HEK293T (cell line): ENCODE data around the gene RPP38.

Source experiments
- ARNT ChIP-seq: fragments of 450-650 bp; IDR thresholded peaks from 2 replicates; pipeline ENCODE4 v1.6.1; 2017; ENCODE audit warnings: mild to moderate bottlenecking
- BHLHE40 ChIP-seq: fragments of 450-650 bp; IDR thresholded peaks from 2 replicates; pipeline ENCODE4 v1.6.1; 2016; ENCODE audit warnings: mild to moderate bottlenecking, moderate library complexity, borderline replicate concordance
- CTBP1 ChIP-seq: fragments of 450-650 bp; IDR thresholded peaks from 2 replicates; pipeline ENCODE4 v1.6.1; 2016; ENCODE audit warnings: borderline replicate concordance
- ELF4 ChIP-seq: fragments of 450-650 bp; IDR thresholded peaks from 2 replicates; pipeline ENCODE4 v1.6.1; 2017; ENCODE audit warnings: antibody characterized with exemption
- FOXK2 ChIP-seq: fragments of 450-650 bp; IDR thresholded peaks from 2 replicates; pipeline ENCODE4 v1.6.1; 2016; ENCODE audit warnings: mild to moderate bottlenecking
- FOXM1 ChIP-seq: fragments of 450-650 bp; IDR thresholded peaks from 2 replicates; pipeline ENCODE4 v1.6.1; 2017; ENCODE audit warnings: mild to moderate bottlenecking, borderline replicate concordance
- NFRKB ChIP-seq: fragments of 450-650 bp; IDR thresholded peaks from 2 replicates; pipeline ENCODE4 v1.6.1; 2016; ENCODE audit warnings: mild to moderate bottlenecking, moderate library complexity
- PKNOX1 ChIP-seq: fragments of 450-650 bp; IDR thresholded peaks from 2 replicates; pipeline ENCODE4 v1.6.1; 2016
- SP1 ChIP-seq: fragments of 450-650 bp; IDR thresholded peaks from 2 replicates; pipeline ENCODE4 v1.6.1; 2017
- SUZ12 ChIP-seq: fragments of 450-650 bp; IDR thresholded peaks from 2 replicates; pipeline ENCODE4 v1.6.1; 2016; ENCODE audit warnings: mild to moderate bottlenecking
- TARDBP ChIP-seq: fragments of 450-650 bp; IDR thresholded peaks from 2 replicates; pipeline ENCODE4 v1.6.1; 2016

GRCh38 chr10:15058689-15059088 is 38.5 kb upstream of the RPP38 start:
- TF ChIP-seq FOXM1: no peak
- no peak for TF ChIP-seq SP1
- no peak for TF ChIP-seq ARNT
- no peak for TF ChIP-seq ELF4
- TF ChIP-seq NFRKB: no peak
- no peak for TF ChIP-seq BHLHE40
- no peak for TF ChIP-seq TARDBP
- no peak for TF ChIP-seq SUZ12
- no peak for TF ChIP-seq CTBP1
- TF ChIP-seq PKNOX1: no peak
- no peak for TF ChIP-seq FOXK2
